Measurements from ENCODE around the gene PEMT.

The PEMT gene

DNA sequence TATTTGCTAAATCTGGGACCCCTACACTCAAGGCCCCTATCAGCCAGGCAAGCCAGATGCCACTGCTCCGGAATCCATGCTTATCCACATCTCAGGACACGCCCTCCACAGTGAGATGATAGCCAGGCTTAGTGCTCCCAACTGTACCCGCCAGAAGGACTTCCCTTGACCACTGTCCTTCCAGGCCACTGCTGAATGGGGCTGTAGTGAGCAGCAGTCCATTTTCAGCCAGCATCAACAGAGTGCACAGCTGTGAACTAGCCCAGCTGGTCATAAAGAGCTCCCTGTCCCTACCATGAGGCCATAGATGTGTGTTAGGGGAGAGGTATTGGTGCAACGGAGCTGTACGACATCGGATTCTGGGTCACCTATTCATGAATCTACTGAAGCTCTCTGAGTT lies 127.7 kb downstream of the PEMT start:
- Histone ChIP-seq H3K36me3 (ENCODE audit: control insufficient read depth in 2 of 2, insufficient read depth in 2 of 2, low read length in 2 of 2) (no peaks in the 10 kb centered on the region), H3K9ac (ENCODE audit: low read depth in 1 of 2, low read length in 2 of 2) (no peak overlapping the region), H3K4me1 (ENCODE audit: control insufficient read depth in 2 of 2, insufficient read depth in 2 of 2, low read length in 2 of 2) (peaks cover 5 to 15% of the 10 kb centered on the region in 2 donors), H3K27ac (ENCODE audit: low read depth in 2 of 2, low read length in 2 of 2) (no peak overlapping the region), H3K4me3 (ENCODE audit: low read length in 2 of 2) (no peak overlapping the region), H3K27me3 (ENCODE audit: control insufficient read depth in 2 of 2, insufficient read depth in 2 of 2, low read length in 2 of 2) (no peaks in the 10 kb centered on the region), H3K9me3 (ENCODE audit: control insufficient read depth in 2 of 2, low read length in 2 of 2) (no peaks in the 10 kb centered on the region)

DNA sequence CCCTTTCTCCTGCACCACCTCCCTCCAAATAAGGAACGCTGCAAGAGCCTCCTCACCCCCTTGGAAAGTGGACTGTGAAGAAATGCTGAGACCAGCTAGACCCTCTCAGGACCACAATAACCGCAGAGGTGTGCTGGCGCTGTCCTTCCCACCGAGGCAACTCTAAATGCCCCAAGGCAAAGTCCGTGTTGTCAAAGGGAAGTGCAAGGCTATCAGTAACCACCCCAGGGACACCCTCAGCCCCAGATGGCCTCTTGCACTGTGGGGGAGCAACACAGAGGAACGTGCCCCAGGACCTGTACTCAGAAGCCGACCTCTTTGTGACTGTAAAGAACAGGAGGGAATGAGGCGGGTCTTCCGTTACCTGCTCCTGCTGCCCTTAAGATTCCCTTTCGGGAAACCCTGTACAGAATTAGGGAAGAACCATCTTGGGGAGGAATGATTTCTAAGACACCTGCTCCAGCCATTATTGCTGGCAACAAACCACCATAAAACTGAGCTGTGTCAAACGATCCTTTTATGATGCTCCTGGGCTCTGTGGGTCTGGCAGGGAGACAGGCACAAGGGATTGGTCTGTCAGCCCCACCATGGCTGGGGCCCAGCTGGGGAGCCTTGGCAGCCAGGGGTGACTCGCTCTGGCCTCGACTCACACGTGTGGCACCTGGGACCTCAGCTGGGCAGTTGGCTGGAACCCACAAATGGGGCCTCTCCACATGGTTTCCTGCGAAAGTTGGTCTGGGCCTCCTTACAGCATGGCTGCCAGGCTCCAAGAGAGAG lies 129.3 kb downstream of the PEMT start:
- H3K4me1 ChIP-seq (ENCODE audit: control insufficient read depth in 2 of 2, insufficient read depth in 2 of 2, low read length in 2 of 2), result peaks cover 5 to 9% of the 10 kb centered on the region in 2 donors
- no peaks in the 10 kb centered on the region for H3K27me3 ChIP-seq (ENCODE audit: control insufficient read depth in 2 of 2, insufficient read depth in 2 of 2, low read length in 2 of 2)
- no peaks in the 10 kb centered on the region for H3K36me3 ChIP-seq (ENCODE audit: control insufficient read depth in 2 of 2, insufficient read depth in 2 of 2, low read length in 2 of 2)
- H3K9ac ChIP-seq (ENCODE audit: low read depth in 1 of 2, low read length in 2 of 2), result no peak overlapping the region
- H3K9me3 ChIP-seq (ENCODE audit: control insufficient read depth in 2 of 2, low read length in 2 of 2), result no peaks in the 10 kb centered on the region
- H3K4me3 ChIP-seq (ENCODE audit: low read length in 2 of 2), result peak overlapping the region in 1 of 2 donors; percentile 26
- peak overlapping the region; percentile 11 to 24 for H3K27ac ChIP-seq (ENCODE audit: low read depth in 2 of 2, low read length in 2 of 2)

DNA sequence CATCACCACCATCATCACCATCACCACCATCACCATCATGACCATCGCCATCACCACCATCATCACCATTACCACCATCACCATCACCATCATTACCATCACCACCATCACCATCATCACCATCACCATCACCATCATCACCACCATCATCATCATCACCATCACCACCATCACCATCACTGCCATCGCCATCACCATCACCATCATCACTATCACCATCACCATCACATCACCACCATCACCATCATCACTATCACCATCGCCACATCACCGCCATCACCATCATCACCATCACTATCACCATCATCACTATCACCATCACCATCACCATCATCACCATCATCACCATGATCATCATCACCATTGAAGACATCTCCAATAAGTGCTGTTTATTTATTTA lies 131.5 kb downstream of the PEMT start:
- H3K27me3 ChIP-seq (ENCODE audit: control insufficient read depth in 2 of 2, insufficient read depth in 2 of 2, low read length in 2 of 2), result no peaks in the 10 kb centered on the region
- H3K9me3 ChIP-seq (ENCODE audit: control insufficient read depth in 2 of 2, low read length in 2 of 2), result no peaks in the 10 kb centered on the region
- peaks cover 5 to 9% of the 10 kb centered on the region in 2 donors for H3K4me1 ChIP-seq (ENCODE audit: control insufficient read depth in 2 of 2, insufficient read depth in 2 of 2, low read length in 2 of 2)
- H3K4me3 ChIP-seq (ENCODE audit: low read length in 2 of 2), result no peak overlapping the region
- no peaks in the 10 kb centered on the region for H3K36me3 ChIP-seq (ENCODE audit: control insufficient read depth in 2 of 2, insufficient read depth in 2 of 2, low read length in 2 of 2)
- H3K9ac ChIP-seq (ENCODE audit: low read depth in 1 of 2, low read length in 2 of 2), result no peak overlapping the region
- no peak overlapping the region for H3K27ac ChIP-seq (ENCODE audit: low read depth in 2 of 2, low read length in 2 of 2)

DNA sequence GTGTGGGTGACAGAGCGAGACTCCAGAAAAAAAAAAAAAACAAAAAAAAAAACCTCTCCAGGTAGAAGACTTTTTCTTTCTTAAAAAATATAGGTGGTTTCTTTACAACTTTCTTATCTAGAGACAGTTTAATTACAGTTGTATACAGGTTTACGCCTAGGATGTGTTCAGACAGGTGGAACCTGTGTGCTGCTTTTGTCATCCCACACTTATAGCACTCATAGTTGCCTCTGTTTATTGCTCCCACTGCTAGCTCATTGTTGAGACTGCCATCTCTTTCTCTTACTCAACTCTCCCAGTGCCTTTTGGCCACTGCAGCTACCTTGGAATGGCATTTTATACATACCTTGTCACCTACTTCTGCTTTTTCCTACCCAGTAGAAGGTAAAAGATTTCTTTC lies 133.8 kb downstream of the PEMT start:
- Histone ChIP-seq H3K4me1 (ENCODE audit: control insufficient read depth in 2 of 2, insufficient read depth in 2 of 2, low read length in 2 of 2) (peaks cover 5 to 9% of the 10 kb centered on the region in 2 donors), H3K27me3 (ENCODE audit: control insufficient read depth in 2 of 2, insufficient read depth in 2 of 2, low read length in 2 of 2) (no peaks in the 10 kb centered on the region), H3K36me3 (ENCODE audit: control insufficient read depth in 2 of 2, insufficient read depth in 2 of 2, low read length in 2 of 2) (no peaks in the 10 kb centered on the region), H3K27ac (ENCODE audit: low read depth in 2 of 2, low read length in 2 of 2) (peak overlapping the region in 1 of 2 donors; percentile 26), H3K4me3 (ENCODE audit: low read length in 2 of 2) (no peak overlapping the region), H3K9me3 (ENCODE audit: control insufficient read depth in 2 of 2, low read length in 2 of 2) (no peaks in the 10 kb centered on the region), H3K9ac (ENCODE audit: low read depth in 1 of 2, low read length in 2 of 2) (no peak overlapping the region)

DNA sequence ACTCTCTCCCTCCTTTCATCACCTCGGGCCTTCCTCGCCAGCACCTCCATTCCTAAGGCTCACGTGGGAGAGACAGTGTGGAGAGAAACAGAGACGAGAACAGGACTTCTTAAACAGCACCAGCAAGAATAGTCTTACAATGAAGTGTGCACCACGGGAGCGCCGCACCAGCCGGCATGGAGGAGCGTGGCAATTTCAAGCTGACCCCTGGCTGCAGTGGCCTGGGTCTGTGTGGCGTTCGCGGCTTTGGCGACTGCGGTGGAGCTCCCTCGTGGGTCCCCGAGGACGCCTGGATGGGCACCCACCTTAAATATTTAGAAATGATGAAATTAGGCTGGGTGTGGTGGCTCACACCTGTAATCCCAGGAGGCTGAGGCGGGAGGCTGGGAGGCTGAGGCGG lies 135.3 kb downstream of the PEMT start:
- Histone ChIP-seq H3K27ac (ENCODE audit: low read depth in 2 of 2, low read length in 2 of 2) (no peak overlapping the region), H3K9me3 (ENCODE audit: control insufficient read depth in 2 of 2, low read length in 2 of 2) (no peaks in the 10 kb centered on the region), H3K4me1 (ENCODE audit: control insufficient read depth in 2 of 2, insufficient read depth in 2 of 2, low read length in 2 of 2) (no peaks in the 10 kb centered on the region), H3K27me3 (ENCODE audit: control insufficient read depth in 2 of 2, insufficient read depth in 2 of 2, low read length in 2 of 2) (no peaks in the 10 kb centered on the region), H3K4me3 (ENCODE audit: low read length in 2 of 2) (no peak overlapping the region), H3K36me3 (ENCODE audit: control insufficient read depth in 2 of 2, insufficient read depth in 2 of 2, low read length in 2 of 2) (no peaks in the 10 kb centered on the region), H3K9ac (ENCODE audit: low read depth in 1 of 2, low read length in 2 of 2) (no peak overlapping the region)
